Mesenchymal stem cell (in vitro differentiated cells and primary cell): ENCODE measurements around the gene TCAIM.
"Not testable (repeated sequence)": the region's sequence is repeated elsewhere in the genome, so short reads cannot be mapped to it uniquely, and the experiment has no call there.

Experiments
- DNase-seq: peaks from one replicate; pipeline ENCODE4 v3.0.0-alpha.2; 2013
- H2AFZ ChIP-seq: one replicate; pipeline ENCODE4 v1.6.1; 2013; ENCODE audit warnings: low read depth, mild to moderate bottlenecking, control low read depth, inconsistent platforms, low read length, moderate library complexity
- H2AK5ac ChIP-seq: 2 replicates; pipeline ENCODE4 v1.6.1; 2013; ENCODE audit warnings: low read length, moderate library complexity, mild to moderate bottlenecking, inconsistent platforms; ENCODE audit not compliant: severe bottlenecking
- H2BK120ac ChIP-seq: one replicate; pipeline ENCODE4 v1.6.1; 2013; ENCODE audit warnings: low read depth, mild to moderate bottlenecking, inconsistent platforms, low read length, moderate library complexity
- H2BK12ac ChIP-seq, 2 experiments: one replicate each; pipeline ENCODE4 v1.6.1; 2013; ENCODE audit warnings: inconsistent platforms in 2 of 2, low read length in 2 of 2, mild to moderate bottlenecking in 2 of 2, moderate library complexity in 2 of 2, control low read depth in 1 of 2
- H2BK15ac ChIP-seq: one replicate; pipeline ENCODE4 v1.6.1; 2013; ENCODE audit warnings: mild to moderate bottlenecking, low read depth, inconsistent platforms; ENCODE audit not compliant: poor library complexity, severe bottlenecking
- H2BK5ac ChIP-seq: 2 replicates; pipeline ENCODE4 v1.6.1; 2013; ENCODE audit warnings: low read depth, mild to moderate bottlenecking, low read length, control low read depth, inconsistent platforms; ENCODE audit not compliant: poor library complexity, severe bottlenecking
- H3K14ac ChIP-seq, 2 experiments: one replicate each; pipeline ENCODE4 v1.6.1; 2013; ENCODE audit warnings: inconsistent platforms in 2 of 2, low read length in 2 of 2, control low read depth in 1 of 2, mild to moderate bottlenecking in 1 of 2, moderate library complexity in 1 of 2
- H3K18ac ChIP-seq, 2 experiments: one replicate each; pipeline ENCODE4 v1.6.1; 2013; ENCODE audit warnings: inconsistent platforms in 2 of 2, low read length in 2 of 2, control low read depth in 1 of 2, low read depth in 1 of 2, mild to moderate bottlenecking in 1 of 2
- H3K23ac ChIP-seq, 2 experiments: one replicate each; pipeline ENCODE4 v1.6.1; 2013; ENCODE audit warnings: inconsistent platforms in 2 of 2, low read length in 2 of 2, mild to moderate bottlenecking in 2 of 2, moderate library complexity in 2 of 2, control low read depth in 1 of 2
- H3K27ac ChIP-seq: 2 replicates; pipeline ENCODE4 v1.5.1; 2013; ENCODE audit warnings: mild to moderate bottlenecking, moderate library complexity, low read length, control low read depth, inconsistent platforms; ENCODE audit not compliant: poor library complexity, severe bottlenecking
- H3K27me3 ChIP-seq, 2 experiments: 2 replicates each; pipeline versions ENCODE4 v1.6.1 to v1.7.0; 2013; ENCODE audit warnings: low read length in 2 of 2, mild to moderate bottlenecking in 2 of 2, moderate library complexity in 2 of 2, control low read depth in 1 of 2, inconsistent platforms in 1 of 2; ENCODE audit not compliant: control insufficient read depth in 1 of 2, insufficient read depth in 1 of 2
- H3K36me3 ChIP-seq, 2 experiments: 2 replicates each; pipeline versions ENCODE4 v1.6.1 to v1.7.0; 2013; ENCODE audit warnings: low read length in 2 of 2, control low read depth in 1 of 2, inconsistent platforms in 1 of 2, low read depth in 1 of 2, mild to moderate bottlenecking in 1 of 2; ENCODE audit not compliant: insufficient read depth in 2 of 2, control insufficient read depth in 1 of 2
- H3K4ac ChIP-seq, 2 experiments: one replicate each; pipeline ENCODE4 v1.6.1; 2013; ENCODE audit warnings: inconsistent platforms in 2 of 2, low read length in 2 of 2, mild to moderate bottlenecking in 2 of 2, moderate library complexity in 2 of 2, control low read depth in 1 of 2, low read depth in 1 of 2
- H3K4me1 ChIP-seq: 2 replicates; pipeline ENCODE4 v1.6.1; 2013; ENCODE audit warnings: low read depth, low read length, control low read depth; ENCODE audit not compliant: control insufficient read depth, insufficient read depth
- H3K4me2 ChIP-seq: 2 replicates; pipeline ENCODE4 v1.6.1; 2013; ENCODE audit warnings: low read length, mild to moderate bottlenecking, inconsistent platforms; ENCODE audit not compliant: poor library complexity, severe bottlenecking
- H3K4me3 ChIP-seq, 2 experiments: 2 replicates each; pipeline versions ENCODE4 v1.5.1 to v1.7.0; 2013; ENCODE audit warnings: low read length in 2 of 2, mild to moderate bottlenecking in 2 of 2, control low read depth in 1 of 2, low read depth in 1 of 2; ENCODE audit not compliant: insufficient read depth in 1 of 2
- H3K79me1 ChIP-seq: replicated peaks from 2 replicates; pipeline ENCODE4 v1.6.1; 2013; ENCODE audit warnings: mild to moderate bottlenecking, control low read depth, low read length, inconsistent platforms; ENCODE audit not compliant: poor library complexity, severe bottlenecking
- H3K9ac ChIP-seq: 2 replicates; pipeline ENCODE4 v1.7.0; 2013; ENCODE audit warnings: mild to moderate bottlenecking, low read length, moderate library complexity
- H3K9me3 ChIP-seq: 2 replicates; pipeline ENCODE4 v1.7.0; 2013; ENCODE audit warnings: mild to moderate bottlenecking, low read length; ENCODE audit not compliant: control insufficient read depth
- H4K8ac ChIP-seq: one replicate; pipeline ENCODE4 v1.6.1; 2013; ENCODE audit warnings: inconsistent platforms, mild to moderate bottlenecking, low read length, moderate library complexity
- H4K91ac ChIP-seq: one replicate; pipeline ENCODE4 v1.6.1; 2013; ENCODE audit warnings: mild to moderate bottlenecking, low read length, inconsistent platforms
- WGBS: methylation state at CpG from one replicate; pipeline ENCODE4 v1.1.7; 2013; ENCODE audit warnings: mixed read lengths; 5-methylcytosine and 5-hydroxymethylcytosine counted together

The TCAIM gene

DNA sequence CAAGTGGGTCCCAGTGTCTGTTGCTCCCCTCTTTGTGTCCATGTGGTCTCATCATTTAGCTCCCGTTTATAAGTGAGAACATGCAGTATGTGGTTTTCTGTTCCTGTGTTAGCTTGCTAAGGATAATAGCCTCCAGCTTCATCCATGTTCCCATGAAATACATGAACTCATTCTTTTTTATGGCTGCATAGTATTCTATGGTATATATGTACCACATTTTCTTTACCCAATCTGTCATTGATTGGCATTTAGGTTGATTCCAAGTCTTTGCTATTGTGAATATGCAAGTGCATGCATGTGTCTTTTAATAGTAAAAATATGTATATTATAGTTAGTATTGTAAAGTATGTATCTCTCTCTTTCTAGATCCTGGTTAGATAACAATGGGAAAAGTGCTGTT is 53.9 kb downstream of the TCAIM start:
- Histone ChIP-seq H2BK5ac (no peak overlapping the region), H2BK12ac (no peak overlapping the region), H3K4ac (no peak overlapping the region), H3K27me3 (no peaks in the 10 kb centered on the region), H2BK15ac (no peak overlapping the region), H3K79me1 (no peaks in the 10 kb centered on the region), H3K9me3 (no peaks in the 10 kb centered on the region), H3K4me3 (no peak overlapping the region), H4K8ac (no peak overlapping the region), H3K14ac (no peak overlapping the region), H3K23ac (no peak overlapping the region), H2AFZ (no peak overlapping the region), H2BK120ac (no peak overlapping the region), H3K9ac (no peak overlapping the region), H4K91ac (no peak overlapping the region), H3K4me1 (no peaks in the 10 kb centered on the region), H3K18ac (no peak overlapping the region), H3K4me2 (no peak overlapping the region), H2AK5ac (no peak overlapping the region), H3K36me3 (peaks cover 9 to 13% of the 10 kb centered on the region in 2 experiments), H3K27ac (no peak overlapping the region)
- DNase-seq, result no peak
- WGBS, result 100% methylated on average over 1 of the region's 1 CpG

GRCh38 chr3:44395714-44396113 is 57.1 kb downstream of the TCAIM start:
- no peak overlapping the region for H3K14ac ChIP-seq
- H2BK5ac ChIP-seq, result no peak overlapping the region
- no peak overlapping the region for H3K4me3 ChIP-seq
- no peak overlapping the region for H2AK5ac ChIP-seq
- no peak overlapping the region for H2BK15ac ChIP-seq
- no peak overlapping the region for H2AFZ ChIP-seq
- 95% methylated on average over 9 of the region's 9 CpGs for WGBS
- H3K27ac ChIP-seq, result no peak overlapping the region
- H3K18ac ChIP-seq, result no peak overlapping the region
- peaks cover 8 to 15% of the 10 kb centered on the region in 2 experiments for H3K36me3 ChIP-seq
- no peaks in the 10 kb centered on the region for H3K9me3 ChIP-seq
- H2BK120ac ChIP-seq, result no peak overlapping the region
- H3K4me2 ChIP-seq, result no peak overlapping the region
- H3K4ac ChIP-seq, result no peak overlapping the region
- no peak overlapping the region for H3K9ac ChIP-seq
- no peak for DNase-seq
- H4K91ac ChIP-seq, result no peak overlapping the region
- H4K8ac ChIP-seq, result no peak overlapping the region
- H2BK12ac ChIP-seq, result no peak overlapping the region
- H3K79me1 ChIP-seq, result no peaks in the 10 kb centered on the region
- no peaks in the 10 kb centered on the region for H3K4me1 ChIP-seq
- no peak overlapping the region for H3K23ac ChIP-seq
- H3K27me3 ChIP-seq, result no peaks in the 10 kb centered on the region

DNA sequence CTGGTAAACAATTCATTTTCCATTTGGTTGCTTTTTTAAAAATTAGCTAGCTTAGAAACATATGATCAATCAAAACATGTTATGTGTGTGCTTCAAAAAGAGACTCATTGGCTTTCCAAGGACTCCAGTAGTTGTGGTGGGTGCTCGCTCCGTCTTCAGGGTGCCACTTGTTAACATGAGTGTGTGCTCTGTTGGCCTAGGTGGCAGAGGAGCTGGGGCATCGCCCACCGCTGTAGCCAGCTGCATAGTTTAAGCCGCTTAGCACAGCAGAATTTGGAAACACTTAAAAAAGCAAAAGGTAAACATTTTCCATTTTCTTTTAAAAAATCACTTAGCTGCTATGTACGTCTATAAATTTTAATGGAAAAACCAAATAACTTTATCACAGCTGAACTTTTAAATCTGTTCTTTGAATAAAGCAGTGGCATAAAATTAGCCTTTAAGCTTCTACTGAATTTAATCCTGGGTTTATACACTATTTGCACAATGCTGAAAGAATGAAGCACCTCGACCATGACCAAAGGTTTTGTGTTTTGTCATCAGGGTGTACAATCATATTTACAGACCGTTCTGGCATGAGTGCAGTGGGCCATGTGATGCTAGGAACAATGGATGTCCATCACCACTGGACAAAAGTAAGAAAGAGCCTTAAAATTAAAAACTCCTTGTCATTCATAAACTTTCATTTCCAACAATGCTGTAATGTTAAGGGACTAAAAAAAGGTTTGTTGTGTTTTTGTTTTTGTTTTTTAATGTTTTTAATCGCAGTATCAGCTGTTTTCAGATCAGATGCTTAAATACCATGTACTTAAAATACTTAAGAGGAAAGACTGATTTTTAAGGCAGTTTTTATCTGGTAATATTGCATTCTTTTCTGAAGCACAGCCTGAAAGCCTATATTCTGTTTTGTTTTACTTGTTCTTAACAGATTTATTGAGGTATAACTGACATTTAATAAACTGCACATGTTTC is 57.9 kb downstream of the TCAIM start:
- H3K27ac ChIP-seq, result no peak overlapping the region
- H3K36me3 ChIP-seq, result peaks cover 8 to 20% of the 10 kb centered on the region in 2 experiments
- H3K23ac ChIP-seq, result no peak overlapping the region
- H4K8ac ChIP-seq, result no peak overlapping the region
- no peak overlapping the region for H3K4ac ChIP-seq
- 95% methylated on average over 7 of the region's 9 CpGs for WGBS
- no peak overlapping the region for H2BK15ac ChIP-seq
- no peak overlapping the region for H2BK5ac ChIP-seq
- no peak overlapping the region for H4K91ac ChIP-seq
- H3K18ac ChIP-seq, result no peak overlapping the region
- H3K4me1 ChIP-seq, result no peaks in the 10 kb centered on the region
- H3K4me2 ChIP-seq, result no peak overlapping the region
- no peaks in the 10 kb centered on the region for H3K27me3 ChIP-seq
- H2BK12ac ChIP-seq, result no peak overlapping the region
- no peak overlapping the region for H3K9ac ChIP-seq
- H3K9me3 ChIP-seq, result no peaks in the 10 kb centered on the region
- no peak for DNase-seq
- H2AK5ac ChIP-seq, result no peak overlapping the region
- H2AFZ ChIP-seq, result no peak overlapping the region
- H2BK120ac ChIP-seq, result no peak overlapping the region
- H3K14ac ChIP-seq, result no peak overlapping the region
- no peaks in the 10 kb centered on the region for H3K79me1 ChIP-seq
- no peak overlapping the region for H3K4me3 ChIP-seq

GRCh38 chr3:44398271-44398670 is 59.7 kb downstream of the TCAIM start:
- H3K14ac ChIP-seq, H3K27me3 ChIP-seq, H3K4me2 ChIP-seq, H2BK15ac ChIP-seq, H3K4me3 ChIP-seq, DNase-seq, H4K8ac ChIP-seq, H2AK5ac ChIP-seq, H4K91ac ChIP-seq, H3K23ac ChIP-seq, H2AFZ ChIP-seq, H2BK5ac ChIP-seq, H3K9ac ChIP-seq, H3K4ac ChIP-seq, H2BK12ac ChIP-seq, H3K9me3 ChIP-seq, H3K27ac ChIP-seq, H2BK120ac ChIP-seq, H3K18ac ChIP-seq, H3K4me1 ChIP-seq, H3K79me1 ChIP-seq: not testable (repeated sequence)
- 94% methylated on average over 6 of the region's 8 CpGs for WGBS
- H3K36me3 ChIP-seq, result peaks cover 15 to 24% of the 10 kb centered on the region in 2 experiments
